DOHH2 (cell line): Measurements from ENCODE around the gene IGDCC3.

ENCODE experiments used
- CTCF ChIP-seq: fragments of 200-600 bp; sonication (generic); IDR thresholded peaks from one replicate; pipeline ENCODE4 v1.5.1; 2014; ENCODE audit warnings: antibody characterized with exemption, mild to moderate bottlenecking, low read depth, low read length; ENCODE audit not compliant: poor library complexity, severe bottlenecking
- EZH2phosphoT487 ChIP-seq: fragments of 200-600 bp; sonication (generic); IDR thresholded peaks from 2 replicates; pipeline ENCODE4 v1.6.1; 2017; ENCODE audit warnings: borderline replicate concordance, mild to moderate bottlenecking, antibody characterized with exemption, low read length, moderate library complexity, mixed read lengths

GRCh38 chr15:65373163-65373651 lies 4.6 kb downstream of the IGDCC3 start:
- TF ChIP-seq CTCF (no peak), EZH2phosphoT487 (no peak)
